PFSK-1 (cell line): ENCODE results near the gene ARID3A.

ENCODE experiments used
- FOXP2 ChIP-seq: optimal IDR thresholded peaks from 2 replicates; pipeline ENCODE3; 2011; ENCODE audit warnings: borderline replicate concordance, control low read depth, inconsistent platforms; ENCODE audit not compliant: insufficient read depth; ENCODE audit errors: extremely low read length, extremely low read depth
- POLR2AphosphoS5 ChIP-seq: IDR thresholded peaks from 2 replicates; pipeline ENCODE4 v1.6.1; 2012; ENCODE audit warnings: low read depth, mild to moderate bottlenecking, control low read depth, low read length, moderate library complexity
- SIN3A ChIP-seq: IDR thresholded peaks from 2 replicates; pipeline ENCODE4 v1.6.1; 2012; ENCODE audit warnings: mild to moderate bottlenecking, low read length, moderate library complexity, borderline replicate concordance; ENCODE audit not compliant: insufficient read depth
- TAF1 ChIP-seq: IDR thresholded peaks from 2 replicates; pipeline ENCODE4 v1.6.1; 2012; ENCODE audit warnings: low read length, control low read depth, borderline replicate concordance; ENCODE audit not compliant: insufficient read depth
- TF ChIP-seq, protein P1 (sequence below), 2 experiments: IDR thresholded peaks; 2 replicates each; pipeline versions ENCODE4 v1.6.1 to v1.8.0; 2011 to 2012; ENCODE audit warnings: low read depth in 2 of 2, low read length in 2 of 2, control low read depth in 1 of 2, inconsistent platforms in 1 of 2, mild to moderate bottlenecking in 1 of 2, moderate library complexity in 1 of 2; ENCODE audit not compliant: insufficient read depth in 1 of 2

ARID3A gene

GRCh38 chr19:1016647-1017114 is 90.8 kb downstream of the ARID3A start:
- no peak for TF ChIP-seq POLR2AphosphoS5
- TF ChIP-seq FOXP2: no peak
- no peak for TF ChIP-seq TAF1
- TF ChIP-seq, protein P1, sequence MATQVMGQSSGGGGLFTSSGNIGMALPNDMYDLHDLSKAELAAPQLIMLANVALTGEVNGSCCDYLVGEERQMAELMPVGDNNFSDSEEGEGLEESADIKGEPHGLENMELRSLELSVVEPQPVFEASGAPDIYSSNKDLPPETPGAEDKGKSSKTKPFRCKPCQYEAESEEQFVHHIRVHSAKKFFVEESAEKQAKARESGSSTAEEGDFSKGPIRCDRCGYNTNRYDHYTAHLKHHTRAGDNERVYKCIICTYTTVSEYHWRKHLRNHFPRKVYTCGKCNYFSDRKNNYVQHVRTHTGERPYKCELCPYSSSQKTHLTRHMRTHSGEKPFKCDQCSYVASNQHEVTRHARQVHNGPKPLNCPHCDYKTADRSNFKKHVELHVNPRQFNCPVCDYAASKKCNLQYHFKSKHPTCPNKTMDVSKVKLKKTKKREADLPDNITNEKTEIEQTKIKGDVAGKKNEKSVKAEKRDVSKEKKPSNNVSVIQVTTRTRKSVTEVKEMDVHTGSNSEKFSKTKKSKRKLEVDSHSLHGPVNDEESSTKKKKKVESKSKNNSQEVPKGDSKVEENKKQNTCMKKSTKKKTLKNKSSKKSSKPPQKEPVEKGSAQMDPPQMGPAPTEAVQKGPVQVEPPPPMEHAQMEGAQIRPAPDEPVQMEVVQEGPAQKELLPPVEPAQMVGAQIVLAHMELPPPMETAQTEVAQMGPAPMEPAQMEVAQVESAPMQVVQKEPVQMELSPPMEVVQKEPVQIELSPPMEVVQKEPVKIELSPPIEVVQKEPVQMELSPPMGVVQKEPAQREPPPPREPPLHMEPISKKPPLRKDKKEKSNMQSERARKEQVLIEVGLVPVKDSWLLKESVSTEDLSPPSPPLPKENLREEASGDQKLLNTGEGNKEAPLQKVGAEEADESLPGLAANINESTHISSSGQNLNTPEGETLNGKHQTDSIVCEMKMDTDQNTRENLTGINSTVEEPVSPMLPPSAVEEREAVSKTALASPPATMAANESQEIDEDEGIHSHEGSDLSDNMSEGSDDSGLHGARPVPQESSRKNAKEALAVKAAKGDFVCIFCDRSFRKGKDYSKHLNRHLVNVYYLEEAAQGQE (IDR thresholded peaks at IDR 0.05; ENCODE audit: insufficient read depth in 1 of 2, low read depth in 2 of 2, low read length in 2 of 2): no peak
- TF ChIP-seq SIN3A: no peak

DNA sequence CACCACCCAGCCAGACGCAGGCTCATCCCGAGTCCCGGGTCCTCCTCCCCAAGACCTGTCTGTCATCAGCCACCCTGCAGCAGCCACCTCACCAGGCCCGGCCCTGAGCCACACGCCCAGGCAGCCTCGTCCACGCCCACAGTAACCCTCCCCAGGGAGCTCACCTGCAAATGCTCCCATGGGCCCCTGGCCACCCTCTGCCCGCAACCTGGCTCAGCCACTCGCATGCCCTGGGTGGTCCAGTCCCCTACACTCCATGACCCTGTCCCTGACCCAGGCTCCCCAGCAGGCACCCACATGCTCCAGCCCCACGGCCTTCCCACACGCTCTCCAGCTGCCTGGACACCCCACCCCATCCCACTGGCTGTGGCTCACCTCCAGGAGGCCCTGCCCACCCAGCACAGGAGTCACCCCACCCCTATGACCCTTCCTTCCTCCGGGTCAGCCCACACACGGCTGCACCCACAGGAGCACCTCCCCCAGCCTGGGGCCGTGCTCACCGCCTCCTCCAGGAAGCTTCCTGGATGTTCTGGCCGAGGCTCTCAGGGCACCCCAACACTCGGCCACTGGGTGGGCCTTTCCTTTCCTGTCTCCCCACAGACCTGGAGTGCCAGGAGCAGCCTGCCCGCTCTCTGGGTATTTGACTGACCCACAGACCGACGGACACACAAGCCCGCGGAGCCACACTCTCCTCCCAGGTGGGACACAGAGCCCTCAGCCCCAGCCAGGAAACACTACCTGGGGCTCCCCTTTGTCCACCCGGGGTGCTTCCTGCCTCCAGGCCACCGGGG is 91.5 kb downstream of the ARID3A start:
- TF ChIP-seq SIN3A (no peak), FOXP2 (no peak), POLR2AphosphoS5 (no peak), TAF1 (no peak)
- TF ChIP-seq, protein P1 (IDR thresholded peaks at IDR 0.05; ENCODE audit: insufficient read depth in 1 of 2, low read depth in 2 of 2, low read length in 2 of 2): no peak

DNA sequence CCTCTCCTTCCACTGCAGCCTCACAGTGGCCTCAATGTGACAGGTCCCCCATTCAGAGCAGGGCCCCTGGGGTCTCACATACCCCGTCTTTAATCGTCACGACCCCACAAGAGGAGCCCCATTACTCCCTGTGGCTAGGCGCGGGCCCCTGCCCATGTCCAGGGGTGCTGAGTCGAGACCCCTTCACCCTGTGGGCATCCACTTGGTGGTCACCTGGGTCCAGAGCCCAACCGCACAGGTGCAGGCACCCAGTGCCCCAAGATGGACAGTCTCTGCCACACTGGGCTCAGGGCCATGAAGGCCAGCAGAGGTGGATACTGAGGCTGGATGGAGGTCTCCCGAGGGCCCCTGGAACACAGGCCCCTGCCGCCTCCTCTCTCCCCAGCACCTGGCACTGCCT is 92.1 kb downstream of the ARID3A start:
- TF ChIP-seq POLR2AphosphoS5: no peak
- no peak for TF ChIP-seq SIN3A
- TF ChIP-seq TAF1: no peak
- TF ChIP-seq, protein P1 (IDR thresholded peaks at IDR 0.05; ENCODE audit: insufficient read depth in 1 of 2, low read depth in 2 of 2, low read length in 2 of 2): no peak
- no peak for TF ChIP-seq FOXP2

DNA sequence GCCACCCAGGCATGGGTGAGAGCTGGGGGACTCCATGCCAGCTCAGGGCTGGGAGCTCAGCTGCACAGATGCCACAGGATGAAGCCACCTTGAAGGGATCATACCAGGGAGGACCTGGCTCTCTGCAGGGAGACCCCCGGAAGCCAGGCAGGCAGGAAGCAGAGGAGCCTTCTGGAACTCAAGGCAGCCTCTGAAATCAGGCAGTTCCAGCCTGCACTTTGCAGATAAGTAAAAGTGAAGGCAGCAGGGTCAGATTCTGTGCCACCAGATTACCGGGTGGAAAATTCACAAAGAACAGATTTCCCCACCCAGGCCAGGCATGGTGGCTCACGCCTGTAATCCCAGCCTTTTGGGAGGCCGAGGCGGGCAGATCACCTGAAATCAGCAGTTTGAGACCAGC is 92.6 kb downstream of the ARID3A start:
- no peak for TF ChIP-seq TAF1

GRCh38 chr19:1018932-1019615 is 93.2 kb downstream of the ARID3A start:
- TF ChIP-seq TAF1 (no peak), FOXP2 (no peak), SIN3A (no peak), POLR2AphosphoS5 (no peak)
- TF ChIP-seq, protein P1 (IDR thresholded peaks at IDR 0.05; ENCODE audit: insufficient read depth in 1 of 2, low read depth in 2 of 2, low read length in 2 of 2): no peak
